T-cell (primary cell): ENCODE data around the gene PCDH9. TPM values are rescaled to one million over a fixed set of nuclear protein-coding genes. Genes with fewer than 3 reads are reported as not detected.

Experiments used
- ATAC-seq, 4 experiments: fragments of 200-7000 bp in 3 of 4; fragments of 150-1000 bp in 1 of 4; cut with Tn5 transposase; replicated peaks in 1 of 4; 1 replicate in 3 of 4; 2 replicates in 1 of 4; pipeline ENCODE4 v1.10.0; 2021; ENCODE audit warnings: moderate library complexity in 3 of 4, mild to moderate bottlenecking in 2 of 4, moderate number of reproducible peaks in 1 of 4
- CTCF ChIA-PET, 2 donors: fragments of 300-600 bp; sonication (Branson Sonifier 250); formaldehyde crosslinking; loops; one replicate each; lab custom pipeline; 2022; ENCODE audit warnings: antibody characterized with exemption in 2 of 2; lab: Charles Lee
- POLR2A ChIA-PET, 2 donors: fragments of 300-600 bp; sonication (Branson Sonifier 250); formaldehyde crosslinking; loops; one replicate each; lab custom pipeline; 2022; ENCODE audit warnings: antibody characterized with exemption in 2 of 2; lab: Charles Lee
- DNase-seq, 35 experiments: peaks; one replicate each; pipeline versions ENCODE4 v3.0.0 to v3.0.0-alpha.2; 2013 to 2023
- H3K27ac ChIP-seq: one replicate; pipeline ENCODE4 v1.5.1; 2013; ENCODE audit warnings: low read length
- H3K27me3 ChIP-seq, 2 experiments: replicated peaks in 1 of 2; 1 replicate in 1 of 2; 2 replicates in 1 of 2; pipeline versions ENCODE4 v1.6.1 to v1.7.0; 2013; ENCODE audit warnings: low read length in 1 of 2, mixed read lengths in 1 of 2; ENCODE audit not compliant: control insufficient read depth in 2 of 2, insufficient read depth in 2 of 2; ENCODE audit errors: extremely low read depth in 1 of 2
- H3K36me3 ChIP-seq, 2 donors: 1 replicate in 1 of 2; 2 replicates in 1 of 2; pipeline versions ENCODE4 v1.6.1 to v1.7.0; 2013; ENCODE audit warnings: low read length in 1 of 2; ENCODE audit not compliant: control insufficient read depth in 2 of 2, insufficient read depth in 1 of 2; ENCODE audit errors: extremely low read depth in 1 of 2
- H3K4me1 ChIP-seq, 2 experiments: 1 replicate in 1 of 2; 2 replicates in 1 of 2; pipeline versions ENCODE4 v1.6.1 to v1.7.0; 2013; ENCODE audit warnings: low read length in 2 of 2, mixed read lengths in 1 of 2; ENCODE audit not compliant: insufficient read depth in 2 of 2, control insufficient read depth in 1 of 2; ENCODE audit errors: extremely low read depth in 1 of 2
- H3K4me3 ChIP-seq, 2 donors: 1 replicate in 1 of 2; 2 replicates in 1 of 2; pipeline versions ENCODE4 v1.5.1 to v1.7.0; 2013; ENCODE audit warnings: mild to moderate bottlenecking in 2 of 2, low read length in 1 of 2, moderate library complexity in 1 of 2; ENCODE audit not compliant: control insufficient read depth in 1 of 2; ENCODE audit errors: extremely low read depth in 1 of 2
- H3K9me3 ChIP-seq: 2 replicates; pipeline ENCODE4 v1.7.0; 2013
- H3K27ac Mint-ChIP-seq, 2 donors: one replicate each; pipeline ENCODE4 v1.8.0; 2020 to 2021; ENCODE audit warnings: mild to moderate bottlenecking in 2 of 2, mixed read lengths in 2 of 2
- H3K27me3 Mint-ChIP-seq, 2 donors: one replicate each; pipeline ENCODE4 v1.8.0; 2021 to 2022; ENCODE audit warnings: mixed read lengths in 2 of 2
- H3K36me3 Mint-ChIP-seq: one replicate; pipeline ENCODE4 v1.8.0; 2021; ENCODE audit warnings: mixed read lengths
- H3K4me1 Mint-ChIP-seq, 3 donors: one replicate each; pipeline ENCODE4 v1.8.0; 2020 to 2022; ENCODE audit warnings: mixed read lengths in 3 of 3, mild to moderate bottlenecking in 1 of 3
- H3K4me3 Mint-ChIP-seq, 3 donors: one replicate each; pipeline ENCODE4 v1.8.0; 2020 to 2022; ENCODE audit warnings: mild to moderate bottlenecking in 3 of 3, mixed read lengths in 3 of 3, moderate library complexity in 3 of 3
- H3K9me3 Mint-ChIP-seq, 3 donors: one replicate each; pipeline ENCODE4 v1.8.0; 2020 to 2022; ENCODE audit warnings: mixed read lengths in 3 of 3
- WGBS: methylation state at CpG from one replicate; pipeline ENCODE4 v1.1.5; 2013; ENCODE audit warnings: missing lambda C conversion rate; ENCODE audit not compliant: insufficient coverage; 5-methylcytosine and 5-hydroxymethylcytosine counted together
- total RNA-seq, 35 experiments: library from RNA in 6 of 35; stranded (reverse) in 6 of 35; fragments of 120-200 nt in 1 of 35; gene quantifications; one replicate each; pipeline versions ENCODE4 v1.2.1 to v1.2.4 and lab custom pipeline; 2013 to 2026

PCDH9 gene
- total RNA-seq, 5 donors from 2014 or later (not counting 1 experiment from before 2014, with no cell fraction given): 0.38 to 1.3 (median 0.53) TPM

- Histone ChIP-seq H3K36me3 (no peaks in the 10 kb centered on the region), H3K4me3 (no peak overlapping the region), H3K27me3 (no peaks in the 10 kb centered on the region), H3K4me1 (no peaks in the 10 kb centered on the region), H3K27ac (no peak overlapping the region), H3K9me3 (no peaks in the 10 kb centered on the region)
- ATAC-seq (no peak), DNase-seq (no peak)
- peaks cover 5 to 18% (median 14%) of the 10 kb centered on the region in 3 donors for H3K9me3 Mint-ChIP-seq
- no peak overlapping the region for H3K27ac Mint-ChIP-seq
- no peaks in the 10 kb centered on the region for H3K4me1 Mint-ChIP-seq
- ChIA-PET CTCF (no interaction called here), POLR2A (no interaction called here)
- WGBS: no CpG with 5 or more reads among the region's 2 CpGs
- H3K4me3 Mint-ChIP-seq: no peak overlapping the region
- H3K36me3 Mint-ChIP-seq: no peaks in the 10 kb centered on the region
- no peaks in the 10 kb centered on the region for H3K27me3 Mint-ChIP-seq
Measured at GRCh38 chr13:67015976-67016600, 214.0 kb downstream of the PCDH9 start.

- Histone ChIP-seq H3K4me1 (no peaks in the 10 kb centered on the region), H3K4me3 (no peak overlapping the region), H3K9me3 (no peaks in the 10 kb centered on the region), H3K27me3 (no peaks in the 10 kb centered on the region), H3K27ac (no peak overlapping the region), H3K36me3 (no peaks in the 10 kb centered on the region)
- Mint-ChIP-seq H3K27me3 (no peaks in the 10 kb centered on the region), H3K27ac (no peak overlapping the region), H3K4me3 (no peak overlapping the region), H3K36me3 (no peaks in the 10 kb centered on the region), H3K9me3 (peaks cover 5 to 18% (median 14%) of the 10 kb centered on the region in 3 donors), H3K4me1 (no peaks in the 10 kb centered on the region)
- ATAC-seq (no peak), DNase-seq (no peak)
- POLR2A ChIA-PET: no interaction called here
- CTCF ChIA-PET: no interaction called here
- 67% methylated on average over 1 of the region's 1 CpG for WGBS
Measured at GRCh38 chr13:67014399-67014798, 215.7 kb downstream of the PCDH9 start.

GRCh38 chr13:67013709-67014108 is 216.4 kb downstream of the PCDH9 start:
- H3K27me3 ChIP-seq: no peaks in the 10 kb centered on the region
- no peaks in the 10 kb centered on the region for H3K36me3 ChIP-seq
- H3K4me3 Mint-ChIP-seq: no peak overlapping the region
- no peaks in the 10 kb centered on the region for H3K4me1 Mint-ChIP-seq
- ChIA-PET POLR2A (no interaction called here), CTCF (no interaction called here)
- H3K4me1 ChIP-seq: no peaks in the 10 kb centered on the region
- no peak for ATAC-seq
- no peaks in the 10 kb centered on the region for H3K9me3 ChIP-seq
- WGBS: 43% methylated on average over 1 of the region's 2 CpGs
- H3K27me3 Mint-ChIP-seq: no peaks in the 10 kb centered on the region
- no peaks in the 10 kb centered on the region for H3K36me3 Mint-ChIP-seq
- no peak for DNase-seq
- H3K27ac Mint-ChIP-seq: no peak overlapping the region
- peaks cover 5 to 16% (median 14%) of the 10 kb centered on the region in 3 donors for H3K9me3 Mint-ChIP-seq
- H3K27ac ChIP-seq: no peak overlapping the region
- no peak overlapping the region for H3K4me3 ChIP-seq

- no peaks in the 10 kb centered on the region for H3K4me1 ChIP-seq
- no peaks in the 10 kb centered on the region for H3K4me1 Mint-ChIP-seq
- no peak overlapping the region for H3K27ac ChIP-seq
- no peak for DNase-seq
- no peak overlapping the region for H3K27ac Mint-ChIP-seq
- no peak overlapping the region for H3K4me3 Mint-ChIP-seq
- H3K27me3 Mint-ChIP-seq: no peaks in the 10 kb centered on the region
- H3K27me3 ChIP-seq: no peaks in the 10 kb centered on the region
- no peaks in the 10 kb centered on the region for H3K36me3 Mint-ChIP-seq
- H3K4me3 ChIP-seq: no peak overlapping the region
- H3K36me3 ChIP-seq: no peaks in the 10 kb centered on the region
- ChIA-PET POLR2A (interaction anchor here in 1 of 2 donors (0.6 kb wide), 1 partner anchor 25 kb away, joined by 3 read pairs; no protein-coding TSS in a partner anchor), CTCF (no interaction called here)
- H3K9me3 Mint-ChIP-seq: peaks cover 0 to 5% (median 0%) of the 10 kb centered on the region in 3 donors
- no CpG with 5 or more reads among the region's 1 CpG for WGBS
- no peak for ATAC-seq
- no peaks in the 10 kb centered on the region for H3K9me3 ChIP-seq
Measured at GRCh38 chr13:67008075-67008668, 222.0 kb downstream of the PCDH9 start.

GRCh38 chr13:67004511-67004910 is 225.6 kb downstream of the PCDH9 start:
- H3K9me3 ChIP-seq: no peaks in the 10 kb centered on the region
- no peak overlapping the region for H3K4me3 ChIP-seq
- no peaks in the 10 kb centered on the region for H3K36me3 Mint-ChIP-seq
- H3K27ac Mint-ChIP-seq: no peak overlapping the region
- no CpG with 5 or more reads among the region's 1 CpG for WGBS
- H3K36me3 ChIP-seq: no peaks in the 10 kb centered on the region
- ATAC-seq (no peak), DNase-seq (no peak)
- peaks cover 0 to 3% (median 0%) of the 10 kb centered on the region in 3 donors for H3K9me3 Mint-ChIP-seq
- no peaks in the 10 kb centered on the region for H3K4me1 Mint-ChIP-seq
- no peaks in the 10 kb centered on the region for H3K4me1 ChIP-seq
- POLR2A ChIA-PET: no interaction called here
- no peak overlapping the region for H3K4me3 Mint-ChIP-seq
- CTCF ChIA-PET: no interaction called here
- no peaks in the 10 kb centered on the region for H3K27me3 Mint-ChIP-seq
- H3K27ac ChIP-seq: no peak overlapping the region
- no peaks in the 10 kb centered on the region for H3K27me3 ChIP-seq

- Histone ChIP-seq H3K4me1 (no peaks in the 10 kb centered on the region), H3K27ac (no peak overlapping the region), H3K4me3 (no peak overlapping the region), H3K27me3 (no peaks in the 10 kb centered on the region), H3K9me3 (no peaks in the 10 kb centered on the region), H3K36me3 (no peaks in the 10 kb centered on the region)
- Mint-ChIP-seq H3K4me3 (no peak overlapping the region), H3K36me3 (no peaks in the 10 kb centered on the region), H3K27me3 (no peaks in the 10 kb centered on the region), H3K27ac (no peak overlapping the region), H3K9me3 (peaks cover 0 to 7% (median 0%) of the 10 kb centered on the region in 3 donors), H3K4me1 (no peaks in the 10 kb centered on the region)
- DNase-seq: no peak
- ChIA-PET POLR2A (no interaction called here), CTCF (no interaction called here)
- no peak for ATAC-seq
- WGBS: no CpG with 5 or more reads among the region's 7 CpGs
Measured at GRCh38 chr13:67003743-67004142, 226.4 kb downstream of the PCDH9 start.
